ENCODE results near the gene MC1R.

Gene MC1R

GRCh38 chr16:89936981-89937380, 18.3 kb downstream of the MC1R start:
- H3K4me3 ChIP-seq (ENCODE audit: low read depth, low read length) = no peak overlapping the region
- TF ChIP-seq MYC (IDR thresholded peaks at IDR 0.05; ENCODE audit: low read depth, low read length) = no peak
- no peak for TF ChIP-seq POLR2A (IDR thresholded peaks at IDR 0.05; ENCODE audit: extremely low read depth, insufficient read length)
- TF ChIP-seq CTCF (IDR thresholded peaks at IDR 0.05; ENCODE audit: low read depth, low read length) = no peak
- no peak for TF ChIP-seq MAX (IDR thresholded peaks at IDR 0.05; ENCODE audit: low read depth, low read length)
- no peak for DNase-seq (ENCODE audit: low read depth)

GRCh38 chr16:89938175-89938885, 19.7 kb downstream of the MC1R start:
- H3K4me3 ChIP-seq (ENCODE audit: low read depth, low read length) = no peak overlapping the region
- TF ChIP-seq MYC (IDR thresholded peaks at IDR 0.05; ENCODE audit: low read depth, low read length) (no peak), POLR2A (IDR thresholded peaks at IDR 0.05; ENCODE audit: extremely low read depth, insufficient read length) (no peak), CTCF (IDR thresholded peaks at IDR 0.05; ENCODE audit: low read depth, low read length) (no peak), MAX (IDR thresholded peaks at IDR 0.05; ENCODE audit: low read depth, low read length) (no peak)
- no peak for DNase-seq (ENCODE audit: low read depth)

GRCh38 chr16:89944773-89945172, 26.1 kb downstream of the MC1R start:
- no peak for DNase-seq (ENCODE audit: low read depth)
- no peak overlapping the region for H3K4me3 ChIP-seq (ENCODE audit: low read depth, low read length)
- TF ChIP-seq POLR2A (IDR thresholded peaks at IDR 0.05; ENCODE audit: extremely low read depth, insufficient read length) = no peak
- no peak for TF ChIP-seq MAX (IDR thresholded peaks at IDR 0.05; ENCODE audit: low read depth, low read length)
- no peak for TF ChIP-seq CTCF (IDR thresholded peaks at IDR 0.05; ENCODE audit: low read depth, low read length)
- TF ChIP-seq MYC (IDR thresholded peaks at IDR 0.05; ENCODE audit: low read depth, low read length) = no peak

- TF ChIP-seq CTCF (IDR thresholded peaks at IDR 0.05; ENCODE audit: low read depth, low read length) = peak; percentile 4
- no peak for TF ChIP-seq MAX (IDR thresholded peaks at IDR 0.05; ENCODE audit: low read depth, low read length)
- DNase-seq (ENCODE audit: low read depth) = no peak
- H3K4me3 ChIP-seq (ENCODE audit: low read depth, low read length) = no peak overlapping the region
These were observed 27.0 kb downstream of the MC1R start for GRCh38 chr16:89945654-89946053.

GRCh38 chr16:89946515-89946914, 27.9 kb downstream of the MC1R start:
- H3K4me3 ChIP-seq (ENCODE audit: low read depth, low read length) = no peak overlapping the region
- no peak for TF ChIP-seq MYC (IDR thresholded peaks at IDR 0.05; ENCODE audit: low read depth, low read length)
- TF ChIP-seq MAX (IDR thresholded peaks at IDR 0.05; ENCODE audit: low read depth, low read length) = no peak
- TF ChIP-seq POLR2A (IDR thresholded peaks at IDR 0.05; ENCODE audit: extremely low read depth, insufficient read length) = no peak
- TF ChIP-seq CTCF (IDR thresholded peaks at IDR 0.05; ENCODE audit: low read depth, low read length) = no peak
- DNase-seq (ENCODE audit: low read depth) = no peak
